WERI-Rb-1 (cell line): ENCODE measurements around the gene SDK2.

Experiments used
- DNase-seq: peaks from one replicate; pipeline ENCODE4 v3.0.0-alpha.2; 2020
- H3K27ac ChIP-seq: fragments of 250-450 bp; sonication (Bioruptor Pico); 2 replicates; pipeline ENCODE4 v1.5.1; 2020; ENCODE audit warnings: mild to moderate bottlenecking, moderate library complexity
- H3K27me3 ChIP-seq: fragments of 250-450 bp; sonication (Bioruptor Pico); 2 replicates; pipeline ENCODE4 v1.5.1; 2021; ENCODE audit warnings: mild to moderate bottlenecking, low read depth, moderate library complexity; ENCODE audit not compliant: insufficient read depth, severe bottlenecking
- H3K36me3 ChIP-seq: fragments of 250-450 bp; sonication (Bioruptor Pico); 2 replicates; pipeline ENCODE4 v1.5.1; 2020; ENCODE audit warnings: mild to moderate bottlenecking, moderate library complexity
- H3K4me3 ChIP-seq: 2 replicates; pipeline ENCODE4 v1.5.1; 2011; ENCODE audit warnings: low read depth, mild to moderate bottlenecking, control low read depth, low read length
- H3K9me3 ChIP-seq: fragments of 250-450 bp; sonication (Bioruptor Pico); 2 replicates; pipeline ENCODE4 v1.5.1; 2021; ENCODE audit warnings: mild to moderate bottlenecking, moderate library complexity; ENCODE audit not compliant: severe bottlenecking
- CTCF ChIP-seq: IDR thresholded peaks from 2 replicates; pipeline ENCODE4 v1.5.1; 2011; ENCODE audit warnings: low read depth, mild to moderate bottlenecking, control low read depth, inconsistent platforms, low read length

SDK2 gene

GRCh38 chr17:73581379-73581778 is 62.9 kb downstream of the SDK2 start:
- H3K27me3 ChIP-seq: no peaks in the 10 kb centered on the region
- no peak for TF ChIP-seq CTCF
- no peak overlapping the region for H3K27ac ChIP-seq
- no peak overlapping the region for H3K4me3 ChIP-seq
- peak; percentile 55 for DNase-seq
- H3K36me3 ChIP-seq: peaks cover 5% of the 10 kb centered on the region
- no peaks in the 10 kb centered on the region for H3K9me3 ChIP-seq

DNA sequence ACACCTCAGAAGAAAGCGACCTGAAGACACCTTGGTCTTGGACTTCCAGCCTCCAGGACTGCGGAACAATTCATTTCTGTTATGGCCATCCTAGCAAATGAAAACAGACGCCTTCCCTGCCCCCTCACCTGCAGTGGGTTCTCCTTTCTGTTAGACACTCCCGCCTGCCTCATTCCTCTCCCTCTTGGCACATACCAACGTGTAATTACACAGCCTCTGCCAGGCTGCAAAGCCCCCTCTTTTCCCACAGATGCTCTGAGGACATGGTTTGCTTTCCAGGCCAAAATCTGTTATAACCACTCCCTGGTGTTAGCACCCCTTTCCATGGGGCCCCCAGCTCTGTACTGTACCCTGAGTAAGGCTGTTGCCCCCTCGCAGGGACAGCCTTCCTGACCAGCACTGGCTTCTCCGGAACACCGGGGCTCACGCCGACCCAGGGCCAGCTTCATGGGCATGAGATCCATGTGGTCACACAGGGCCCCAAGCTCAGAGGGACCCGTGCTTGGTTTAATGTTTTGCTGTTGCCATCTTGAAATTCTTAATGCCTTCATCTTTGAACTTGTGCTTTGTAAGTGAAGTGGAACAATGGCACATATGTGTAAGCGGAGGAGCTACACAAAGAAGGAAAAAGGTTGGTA is 64.1 kb downstream of the SDK2 start:
- DNase-seq: no peak
- no peaks in the 10 kb centered on the region for H3K9me3 ChIP-seq
- no peak overlapping the region for H3K4me3 ChIP-seq
- TF ChIP-seq CTCF: no peak
- peaks cover 5% of the 10 kb centered on the region for H3K36me3 ChIP-seq
- no peak overlapping the region for H3K27ac ChIP-seq
- no peaks in the 10 kb centered on the region for H3K27me3 ChIP-seq

DNA sequence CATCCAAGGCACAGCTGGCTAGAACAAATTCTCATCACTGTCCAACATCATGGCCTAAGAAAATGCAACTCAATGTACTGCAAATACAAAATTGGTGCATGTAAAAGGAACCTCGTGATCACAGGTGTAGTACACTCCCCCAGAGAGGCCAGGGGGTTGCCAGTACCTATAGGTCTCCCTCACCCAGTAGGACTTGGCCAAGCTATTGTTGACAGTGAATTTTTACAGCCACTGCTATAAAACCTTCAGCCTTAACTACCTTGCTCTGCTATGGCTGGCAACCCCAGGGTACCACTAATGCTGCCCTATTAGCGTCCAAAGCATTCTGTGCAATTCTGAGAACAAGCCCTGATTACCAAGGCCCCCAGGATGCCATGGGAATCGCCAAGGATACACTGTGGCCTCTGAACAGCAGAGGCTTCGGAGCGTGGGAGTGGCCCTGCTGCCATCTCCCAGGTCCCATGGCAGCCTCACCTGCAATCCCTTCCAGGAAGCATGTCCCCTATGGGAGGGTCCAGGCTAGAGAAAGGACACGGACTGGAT is 67.6 kb downstream of the SDK2 start:
- H3K9me3 ChIP-seq: no peaks in the 10 kb centered on the region
- TF ChIP-seq CTCF: no peak
- peak overlapping the region; percentile 80 for H3K27ac ChIP-seq
- DNase-seq: no peak
- no peaks in the 10 kb centered on the region for H3K27me3 ChIP-seq
- H3K4me3 ChIP-seq: no peak overlapping the region
- H3K36me3 ChIP-seq: peaks cover 5% of the 10 kb centered on the region

DNA sequence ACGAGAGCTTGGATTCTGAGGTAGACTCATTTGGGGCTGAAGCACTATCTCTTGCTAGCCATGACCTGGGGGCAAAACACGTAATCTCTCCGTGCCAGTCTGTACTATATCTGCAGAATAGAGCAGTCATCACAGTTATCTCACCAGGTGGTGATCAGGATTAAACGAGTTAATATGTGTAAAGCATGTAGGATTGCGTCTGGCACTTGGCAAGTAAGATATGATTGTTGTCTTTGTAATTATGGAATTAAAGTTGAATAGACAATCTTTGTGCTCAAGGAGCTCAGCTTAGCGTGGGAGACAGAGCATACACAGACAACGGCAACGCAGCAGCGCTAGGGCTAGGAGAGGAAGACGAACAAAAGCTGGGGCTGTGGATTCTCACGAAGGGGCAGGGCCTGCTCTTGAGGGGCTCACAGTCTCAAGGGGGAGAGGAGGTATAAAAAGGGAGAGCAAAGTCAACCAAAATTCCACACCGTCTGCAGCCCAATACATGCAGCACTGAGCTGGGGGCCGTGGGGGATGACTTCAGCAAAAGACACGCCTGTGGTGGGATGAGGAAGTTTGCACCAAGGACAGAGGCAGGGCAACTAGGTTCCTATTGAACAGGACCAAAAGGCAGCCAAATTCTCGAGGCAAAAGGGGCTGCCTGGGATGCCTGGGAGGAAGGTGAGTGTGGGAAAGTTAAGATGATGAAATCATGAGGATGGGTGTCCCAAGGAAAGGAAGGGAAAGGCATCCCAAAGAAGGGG is 68.6 kb downstream of the SDK2 start:
- TF ChIP-seq CTCF: no peak
- Histone ChIP-seq H3K27me3 (no peaks in the 10 kb centered on the region), H3K36me3 (peaks cover 5% of the 10 kb centered on the region), H3K4me3 (peak overlapping the region; percentile 13), H3K27ac (peak overlapping the region; percentile 80), H3K9me3 (no peaks in the 10 kb centered on the region)
- peak; percentile 60 for DNase-seq

GRCh38 chr17:73571511-73572130 is 72.6 kb downstream of the SDK2 start:
- no peak for DNase-seq
- H3K36me3 ChIP-seq: no peaks in the 10 kb centered on the region; the same call in 1 of the 2 replicates
- H3K9me3 ChIP-seq: no peaks in the 10 kb centered on the region
- no peak for TF ChIP-seq CTCF
- peak overlapping the region; percentile 17; the same call in 1 of the 2 replicates for H3K27ac ChIP-seq
- no peaks in the 10 kb centered on the region for H3K27me3 ChIP-seq
- no peak overlapping the region for H3K4me3 ChIP-seq
